H1 (cell line): ENCODE data around the gene MIPOL1. TPM values are rescaled to one million over a fixed set of nuclear protein-coding genes. Genes with fewer than 3 reads are reported as not detected.
"Not testable (repeated sequence)": the region's sequence is repeated elsewhere in the genome, so short reads cannot be mapped to it uniquely, and the experiment has no call there.

ENCODE experiments used
- CTCF ChIA-PET: fragments of 300-600 bp; sonication (Branson Sonifier 250); formaldehyde crosslinking; loops from one replicate; lab custom pipeline; 2021; ENCODE audit not compliant: partially characterized antibody; lab: Charles Lee
- POLR2A ChIA-PET: fragments of 300-600 bp; sonication (Branson Sonifier 250); formaldehyde crosslinking; loops from one replicate; lab custom pipeline; 2021; ENCODE audit warnings: inconsistent platforms; ENCODE audit not compliant: partially characterized antibody; lab: Charles Lee
- DNase-seq, 2 experiments: peaks; one replicate each; pipeline versions ENCODE4 v3.0.0 to v3.0.0-alpha.2; 2010 to 2022; ENCODE audit warnings: low spot score in 2 of 2, low read depth in 1 of 2, mixed read lengths in 1 of 2
- FAIRE-seq: peaks from 2 replicates; lab custom pipeline; 2011; peaks lifted over from hg19 to GRCh38; lab: Jason Lieb, UNC
- H2AFZ ChIP-seq: 2 replicates; pipeline ENCODE4 v1.8.1; 2012; ENCODE audit warnings: low read length, inconsistent platforms
- H2AK5ac ChIP-seq: 2 replicates; pipeline ENCODE4 v1.6.1; 2013; ENCODE audit warnings: low read depth, low read length
- H2BK120ac ChIP-seq: replicated peaks from 2 replicates; pipeline ENCODE3; 2013; ENCODE audit warnings: low read depth, low read length, inconsistent platforms
- H2BK12ac ChIP-seq: 2 replicates; pipeline ENCODE4 v1.6.1; 2013; ENCODE audit warnings: low read depth, low read length
- H2BK15ac ChIP-seq: 2 replicates; pipeline ENCODE4 v1.6.1; 2013; ENCODE audit warnings: low read length
- H2BK20ac ChIP-seq: 2 replicates; pipeline ENCODE4 v1.6.1; 2013; ENCODE audit warnings: low read length
- H2BK5ac ChIP-seq: 2 replicates; pipeline ENCODE4 v1.6.1; 2013; ENCODE audit warnings: low read depth, low read length
- H3K14ac ChIP-seq: 2 replicates; pipeline ENCODE4 v1.6.1; 2013; ENCODE audit warnings: inconsistent platforms; ENCODE audit not compliant: insufficient read length
- H3K18ac ChIP-seq: 2 replicates; pipeline ENCODE4 v1.6.1; 2013; ENCODE audit warnings: low read length; ENCODE audit errors: extremely low read depth
- H3K23ac ChIP-seq: 2 replicates; pipeline ENCODE4 v1.6.1; 2013; ENCODE audit warnings: inconsistent platforms; ENCODE audit not compliant: insufficient read length
- H3K23me2 ChIP-seq: 2 replicates; pipeline ENCODE4 v1.6.1; 2013; ENCODE audit warnings: low read depth, low read length
- H3K27ac ChIP-seq: 2 replicates; pipeline ENCODE4 v1.6.1; 2011; ENCODE audit warnings: low read depth, low read length, inconsistent platforms
- H3K27me3 ChIP-seq, 4 experiments: replicated peaks in 1 of 4; 1 replicate in 1 of 4; 2 replicates in 3 of 4; pipeline versions ENCODE4 v1.6.1 to v1.8.1; 2011 to 2013; ENCODE audit warnings: low read length in 3 of 4, mild to moderate bottlenecking in 3 of 4, inconsistent platforms in 2 of 4, mixed read lengths in 2 of 4, moderate library complexity in 1 of 4; ENCODE audit not compliant: control insufficient read depth in 3 of 4, insufficient read depth in 3 of 4; ENCODE audit errors: extremely low read depth in 1 of 4
- H3K36me3 ChIP-seq, 4 experiments: 2 replicates each; pipeline versions ENCODE4 v1.6.1 to v1.8.1; 2011 to 2013; ENCODE audit warnings: mild to moderate bottlenecking in 4 of 4, low read length in 3 of 4, moderate library complexity in 2 of 4, control low read depth in 1 of 4, inconsistent platforms in 1 of 4; ENCODE audit not compliant: insufficient read depth in 4 of 4, control insufficient read depth in 2 of 4
- H3K4ac ChIP-seq: replicated peaks from 2 replicates; pipeline ENCODE3; 2013; ENCODE audit warnings: low read length, low read depth, mixed read lengths, inconsistent platforms; ENCODE audit not compliant: insufficient read length
- H3K4me1 ChIP-seq, 4 experiments: replicated peaks in 1 of 4; 1 replicate in 1 of 4; 2 replicates in 3 of 4; pipeline versions ENCODE4 v1.6.1 to v1.8.1; 2011 to 2013; ENCODE audit warnings: low read length in 3 of 4, inconsistent platforms in 2 of 4, mixed read lengths in 1 of 4; ENCODE audit not compliant: insufficient read depth in 4 of 4, control insufficient read depth in 3 of 4
- H3K4me2 ChIP-seq, 2 experiments: 2 replicates each; pipeline versions ENCODE4 v1.6.1 to v1.8.1; 2011 to 2013; ENCODE audit warnings: low read depth in 2 of 2, low read length in 2 of 2, control low read depth in 1 of 2, inconsistent platforms in 1 of 2, mild to moderate bottlenecking in 1 of 2; ENCODE audit not compliant: insufficient read depth in 1 of 2
- H3K4me3 ChIP-seq, 4 experiments: fragments of 200-600, 300-600 bp in 1 of 4; sonication (generic), shearing (Covaris generic), sonication (Bioruptor Twin) in 1 of 4; 2 replicates each; pipeline versions ENCODE4 v1.5.1 to v1.8.1; 2011 to 2016; ENCODE audit warnings: low read length in 4 of 4, low read depth in 3 of 4, control low read depth in 2 of 4, inconsistent platforms in 2 of 4, mild to moderate bottlenecking in 2 of 4, mixed read lengths in 1 of 4, moderate library complexity in 1 of 4; ENCODE audit not compliant: insufficient read depth in 2 of 4; ENCODE audit errors: extremely low read depth in 1 of 4
- H3K56ac ChIP-seq: replicated peaks from 2 replicates; pipeline ENCODE3; 2013; ENCODE audit warnings: low read depth, mild to moderate bottlenecking, mixed read lengths, low read length, inconsistent platforms; ENCODE audit not compliant: insufficient read length
- H3K79me1 ChIP-seq: 2 replicates; pipeline ENCODE4 v1.6.1; 2013; ENCODE audit warnings: low read depth, low read length, control low read depth
- H3K79me2 ChIP-seq, 2 experiments: 2 replicates each; pipeline versions ENCODE4 v1.6.1 to v1.8.1; 2012 to 2013; ENCODE audit warnings: low read length in 2 of 2, mild to moderate bottlenecking in 2 of 2, inconsistent platforms in 1 of 2; ENCODE audit not compliant: insufficient read depth in 2 of 2, control insufficient read depth in 1 of 2
- H3K9ac ChIP-seq, 4 experiments: replicated peaks in 1 of 4; 1 replicate in 1 of 4; 2 replicates in 3 of 4; pipeline versions ENCODE4 v1.6.1 to v1.8.1; 2011 to 2013; ENCODE audit warnings: low read depth in 3 of 4, low read length in 3 of 4, control low read depth in 2 of 4, mild to moderate bottlenecking in 2 of 4, moderate library complexity in 2 of 4, inconsistent platforms in 1 of 4; ENCODE audit errors: extremely low read depth in 1 of 4
- H3K9me3 ChIP-seq, 2 experiments: 2 replicates each; pipeline versions ENCODE4 v1.6.1 to v1.8.1; 2012 to 2013; ENCODE audit warnings: mild to moderate bottlenecking in 2 of 2, moderate library complexity in 2 of 2, control low read depth in 1 of 2, inconsistent platforms in 1 of 2, low read depth in 1 of 2, low read length in 1 of 2, mixed read lengths in 1 of 2; ENCODE audit not compliant: insufficient read depth in 2 of 2
- H4K20me1 ChIP-seq, 2 experiments: replicated peaks in 1 of 2; 2 replicates each; pipeline versions ENCODE3 to v1.8.1; 2011 to 2013; ENCODE audit warnings: inconsistent platforms in 2 of 2, low read length in 2 of 2, mild to moderate bottlenecking in 1 of 2; ENCODE audit not compliant: insufficient read depth in 2 of 2, control insufficient read depth in 1 of 2
- H4K5ac ChIP-seq: 2 replicates; pipeline ENCODE4 v1.6.1; 2013; ENCODE audit warnings: low read length, low read depth, mixed read lengths, inconsistent platforms; ENCODE audit not compliant: insufficient read length
- H4K8ac ChIP-seq: 2 replicates; pipeline ENCODE4 v1.8.0; 2013; ENCODE audit warnings: mild to moderate bottlenecking, moderate library complexity, low read length, inconsistent platforms; ENCODE audit not compliant: insufficient read depth; ENCODE audit errors: extremely low read depth
- H4K91ac ChIP-seq: replicated peaks from 2 replicates; pipeline ENCODE3; 2013; ENCODE audit warnings: low read length, mixed read lengths, inconsistent platforms; ENCODE audit not compliant: insufficient read length
- WGBS, 2 experiments: shearing (Covaris generic) in 1 of 2; methylation state at CpG; one replicate each; pipeline versions ENCODE4 v1.1.6 to v1.1.7; 2013 to 2015; ENCODE audit warnings: low lambda C conversion rate in 2 of 2, mixed read lengths in 2 of 2, inconsistent platforms in 1 of 2, low coverage in 1 of 2, missing lambda C conversion rate in 1 of 2; ENCODE audit not compliant: insufficient replicate concordance in 2 of 2, insufficient coverage in 1 of 2, insufficient read length in 1 of 2; ENCODE audit errors: extremely low coverage in 1 of 2, missing lambda C conversion rate in 1 of 2; 5-methylcytosine and 5-hydroxymethylcytosine counted together
- polyA plus RNA-seq, 7 experiments: library from polyadenylated mRNA; depleted of rRNA in 3 of 7; stranded (reverse) in 5 of 7; unstranded in 2 of 7; fragments of >200 nt in 5 of 7; fragments of 200-250 nt in 2 of 7; gene quantifications; 1 replicate in 5 of 7; 2 replicates in 1 of 7; 4 replicates in 1 of 7; pipeline versions ENCODE4 v1.2.1 to v1.2.3, GENCODE V29; 2011 to 2013; ENCODE audit warnings: missing spikeins in 2 of 7, mixed read lengths in 2 of 7
- total RNA-seq: library from RNA; stranded (reverse); fragmentation: NEBNext Ultra II Directional; extraction: Animal tissue kit (Norgen Biotek cat#: 25700); gene quantifications from 2 replicates; pipeline ENCODE4 v1.2.1, GENCODE V29; 2021

The MIPOL1 gene
- total and polyA plus RNA-seq, 2 of the 8 experiments (the other 6 are each of a cell fraction or from before 2014, with no cell fraction given) = 2.8 to 23.9 TPM

GRCh38 chr14:37189733-37190132, 8.0 kb upstream of the MIPOL1 start:
- H3K9ac ChIP-seq, H2BK5ac ChIP-seq, FAIRE-seq, H3K4me1 ChIP-seq, H2BK15ac ChIP-seq, H3K4me2 ChIP-seq, H3K23me2 ChIP-seq, H3K36me3 ChIP-seq, H3K9me3 ChIP-seq, H3K18ac ChIP-seq, H4K20me1 ChIP-seq, H3K4me3 ChIP-seq, H2BK20ac ChIP-seq, H4K91ac ChIP-seq, H2AFZ ChIP-seq, H3K23ac ChIP-seq, H3K27ac ChIP-seq, H4K8ac ChIP-seq, H4K5ac ChIP-seq, H2BK12ac ChIP-seq, H2AK5ac ChIP-seq, H3K56ac ChIP-seq, DNase-seq, H2BK120ac ChIP-seq, H3K79me1 ChIP-seq, H3K79me2 ChIP-seq, H3K4ac ChIP-seq, H3K27me3 ChIP-seq, H3K14ac ChIP-seq: not testable (repeated sequence)
- POLR2A ChIA-PET = interaction anchor here (2.5 kb wide), 1 partner anchor 15 kb away, joined by 8 read pairs; no protein-coding TSS in a partner anchor
- CTCF ChIA-PET = interaction anchor here (0.6 to 0.9 kb wide), 2 partner anchors 38 to 40 kb away, joined by 3 read pairs; no protein-coding TSS in a partner anchor
- WGBS, 2 experiments = 85% methylated on average over 2 of the region's 2 CpGs; no CpG with 5 or more reads in 1 of the 2 experiments
